Dedifferentiated amniotic fluid mesenchymal stem cell (primary cell): ENCODE results near the gene HCFC2.

Source experiments
- DNase-seq: peaks from one replicate; pipeline ENCODE4 v3.0.0-alpha.2; 2016; ENCODE audit errors: extremely low spot score

HCFC2 gene

DNA sequence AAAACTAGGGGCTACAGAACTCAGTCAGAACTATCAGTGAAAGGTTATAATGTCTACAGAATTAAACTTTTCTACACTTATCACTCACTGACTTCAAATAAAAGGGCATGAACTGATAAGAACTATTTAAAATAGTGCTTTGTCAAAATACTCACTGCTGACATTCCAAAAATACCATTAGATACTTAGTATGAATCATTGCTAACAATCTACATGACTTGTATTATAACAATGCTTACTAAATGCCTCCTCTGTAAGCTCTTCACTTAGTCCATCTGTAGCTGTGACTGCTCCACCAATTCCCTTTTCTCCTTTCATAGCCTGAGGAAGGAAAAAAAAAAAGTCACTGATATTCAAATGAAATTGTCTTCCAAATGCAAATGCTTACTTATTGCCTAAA lies 56.7 kb downstream of the HCFC2 start:
- DNase-seq, result peak; percentile 55

DNA sequence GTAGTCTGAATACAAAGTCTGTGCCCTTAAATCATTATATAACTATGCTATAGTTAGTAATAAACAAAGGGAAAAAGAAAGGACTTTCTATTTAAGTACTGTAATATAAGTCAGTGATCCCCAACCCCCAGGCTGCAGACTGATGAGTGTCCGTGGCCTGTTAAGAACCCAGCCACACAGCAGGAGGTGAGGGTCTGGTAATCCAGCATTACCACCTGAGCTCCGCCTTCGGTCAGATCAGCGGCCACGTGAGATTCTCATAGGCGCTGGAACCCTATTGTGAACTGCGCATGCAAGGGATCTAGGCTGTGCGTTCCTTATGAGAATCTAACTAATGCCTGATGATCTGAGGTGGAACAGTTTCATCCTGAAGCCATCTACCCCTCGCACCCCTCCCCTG lies 58.0 kb downstream of the HCFC2 start:
- DNase-seq, result no peak

GRCh38 chr12:104126548-104126947 lies 62.2 kb downstream of the HCFC2 start:
- DNase-seq, result no peak

- DNase-seq, result no peak
Measured at GRCh38 chr12:104130760-104131159, 66.4 kb downstream of the HCFC2 start.

DNA sequence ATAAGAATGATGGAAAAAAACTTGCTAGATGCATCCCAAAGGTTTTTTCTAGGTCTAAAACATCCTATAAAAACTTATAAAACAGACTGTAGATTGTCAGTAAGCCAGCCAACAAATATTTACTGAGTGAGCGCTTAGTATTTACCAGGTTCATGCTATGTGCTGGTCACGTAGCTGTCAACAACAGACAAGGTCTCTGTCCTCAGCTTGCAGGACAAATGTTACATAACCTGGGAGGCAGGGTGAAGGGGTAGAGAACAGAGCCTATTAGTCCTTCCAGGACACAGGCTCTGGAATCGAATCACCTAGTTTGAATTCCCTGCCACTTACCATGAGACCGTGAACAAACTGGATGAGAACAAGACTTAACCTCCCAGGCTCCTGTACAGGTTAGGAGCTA lies 67.3 kb downstream of the HCFC2 start:
- DNase-seq, result no peak

GRCh38 chr12:104132351-104132956 lies 68.1 kb downstream of the HCFC2 start:
- DNase-seq, result no peak

DNA sequence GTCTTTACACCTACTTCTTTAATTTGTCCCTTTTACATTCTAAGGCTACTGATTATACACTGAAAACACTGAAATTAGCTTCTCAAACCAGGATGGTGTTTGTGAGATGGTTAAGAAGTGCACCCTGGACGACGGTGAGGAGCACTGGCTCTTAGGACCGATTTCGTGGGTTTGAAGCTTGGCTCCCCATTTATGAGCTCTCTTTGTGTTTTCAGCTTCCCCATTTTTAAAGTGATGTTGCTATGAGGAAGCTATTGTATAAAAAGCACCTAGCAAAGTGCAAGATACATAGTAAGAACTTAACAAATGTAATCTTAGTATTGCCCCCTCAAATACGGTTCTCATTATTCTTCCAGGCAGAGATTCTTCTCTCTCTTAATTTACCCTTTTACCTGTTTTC lies 69.0 kb downstream of the HCFC2 start:
- no peak for DNase-seq

- no peak for DNase-seq
Measured at GRCh38 chr12:104133866-104134265, 69.5 kb downstream of the HCFC2 start.

DNA sequence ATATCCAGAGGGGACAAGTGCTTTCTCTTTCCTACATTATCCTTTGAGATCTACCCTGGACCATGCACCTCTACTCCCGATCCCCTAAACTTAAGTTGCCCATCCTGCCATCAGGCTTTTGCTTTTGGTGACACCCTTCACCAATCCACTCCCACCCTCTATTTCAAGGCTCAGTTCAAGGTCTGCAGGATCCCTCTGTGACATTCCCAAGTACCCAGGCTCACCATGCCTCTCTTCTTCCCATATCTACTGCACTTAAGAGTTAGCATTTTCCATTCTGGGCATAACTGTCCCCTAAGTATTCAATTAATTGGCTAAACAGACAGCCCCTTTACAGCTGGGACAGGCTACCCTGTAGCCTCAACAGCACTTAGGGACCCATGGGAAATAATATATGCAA lies 70.6 kb downstream of the HCFC2 start:
- DNase-seq, result no peak

DNA sequence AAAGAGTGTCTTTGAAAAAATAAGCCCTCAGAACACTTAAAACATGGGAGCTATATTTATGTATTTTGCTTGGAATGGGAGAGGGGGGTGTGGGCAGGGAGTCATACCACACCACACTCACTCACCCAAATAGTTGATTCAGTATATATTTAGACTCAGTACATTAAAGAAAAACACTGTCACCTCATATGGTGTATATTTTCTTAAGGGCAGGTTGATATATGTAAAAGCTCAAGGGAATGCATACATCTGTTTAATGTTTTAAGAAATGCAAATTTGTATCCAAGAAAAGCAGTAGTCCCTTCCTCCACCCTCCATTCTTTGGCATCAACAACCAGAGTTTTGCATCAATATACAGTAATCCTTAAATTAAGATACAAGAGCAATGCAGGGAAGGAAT lies 72.2 kb downstream of the HCFC2 start:
- DNase-seq, result no peak

- DNase-seq, result no peak
Measured at GRCh38 chr12:104137001-104137901, 72.9 kb downstream of the HCFC2 start.

DNA sequence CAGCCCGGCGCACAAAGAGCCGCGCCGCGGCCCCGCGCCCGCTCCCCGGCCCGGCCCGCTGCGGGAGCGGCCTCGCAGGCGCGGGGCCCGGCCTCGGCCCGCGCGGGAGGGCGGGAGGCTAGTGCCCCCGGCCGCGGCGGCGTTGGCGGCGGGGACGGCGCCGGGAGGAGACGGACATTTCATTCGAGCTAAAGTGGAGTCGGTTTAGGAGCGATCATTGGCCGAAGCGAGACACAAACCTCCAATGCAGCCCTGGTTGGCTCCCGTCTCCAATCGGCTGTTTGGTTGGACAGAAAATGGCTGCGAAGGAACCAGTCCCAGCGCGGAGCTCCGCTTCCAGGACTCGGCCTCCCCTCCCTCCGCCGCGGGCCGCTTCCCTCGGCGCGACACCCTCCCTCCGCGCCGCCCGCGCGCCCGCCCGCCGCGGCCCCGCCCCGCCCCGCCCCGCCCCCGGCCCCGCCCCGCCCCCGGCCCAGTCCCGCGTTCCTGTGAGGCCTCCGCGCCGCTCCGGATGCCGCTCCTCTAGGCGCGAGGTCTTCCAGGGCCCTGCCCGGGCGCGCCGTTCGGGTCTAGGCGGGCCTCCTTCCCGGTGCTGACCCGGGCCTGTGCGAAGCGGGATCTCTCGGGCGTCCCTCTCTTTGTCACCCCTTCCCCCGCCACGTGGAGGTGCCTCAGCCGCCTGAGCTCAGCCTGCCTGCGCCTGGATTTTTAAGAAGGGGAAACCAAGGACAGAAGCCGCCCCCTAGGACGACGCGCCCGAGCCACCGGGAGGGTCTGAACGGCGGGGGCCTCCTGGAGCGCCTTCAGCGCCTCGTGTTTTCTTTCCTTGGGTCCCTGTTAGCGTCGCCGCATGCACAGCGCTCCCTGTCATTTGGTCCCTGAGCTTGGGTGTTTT lies 73.8 kb downstream of the HCFC2 start, which contains the start of gene NFYB:
NFYB (minus strand) TSS at position 309 of the 895 bp plus-strand sequence. CDS start 2,757 bp downstream, outside the sequence.
- peak; percentile 98 for DNase-seq

DNA sequence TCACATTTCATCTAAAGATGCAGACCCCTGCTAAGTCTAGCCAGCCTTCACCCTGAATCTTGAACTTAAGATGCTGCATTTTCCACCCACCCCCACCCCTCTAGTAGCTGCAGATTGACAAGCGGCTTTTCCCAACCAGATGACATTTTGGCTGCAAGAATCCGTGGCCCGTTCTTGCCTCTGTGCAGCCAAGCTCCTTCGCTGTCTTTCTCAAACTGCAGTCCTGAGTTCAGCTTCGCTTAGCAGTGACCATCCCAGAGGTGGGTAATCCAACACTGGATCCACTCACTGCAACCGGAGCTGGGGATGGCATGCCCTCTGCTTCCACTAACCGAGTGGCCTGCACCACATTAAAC lies 74.4 kb downstream of the HCFC2 start:
- DNase-seq, result no peak

GRCh38 chr12:104142543-104142942 lies 78.2 kb downstream of the HCFC2 start:
- DNase-seq, result no peak

DNA sequence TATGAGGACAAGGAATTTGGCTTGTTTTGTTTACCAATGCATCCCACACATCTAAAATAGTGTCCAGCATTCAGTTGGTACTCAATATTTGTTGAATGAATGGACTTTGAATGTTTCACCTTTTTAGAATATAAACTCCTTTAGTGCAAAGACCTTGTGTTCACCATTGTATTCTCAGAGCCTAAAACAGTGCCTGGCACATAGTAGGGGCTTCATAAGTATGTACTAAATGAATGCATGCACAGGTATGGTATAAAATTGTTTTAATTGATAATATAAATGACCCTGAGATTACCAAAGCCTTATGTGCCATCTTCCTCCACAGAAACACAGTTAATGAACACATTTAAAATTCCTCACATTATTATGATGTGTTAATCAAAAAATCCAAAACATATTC lies 78.7 kb downstream of the HCFC2 start:
- no peak for DNase-seq

- no peak for DNase-seq
Measured at GRCh38 chr12:104143918-104144317, 79.6 kb downstream of the HCFC2 start.

DNA sequence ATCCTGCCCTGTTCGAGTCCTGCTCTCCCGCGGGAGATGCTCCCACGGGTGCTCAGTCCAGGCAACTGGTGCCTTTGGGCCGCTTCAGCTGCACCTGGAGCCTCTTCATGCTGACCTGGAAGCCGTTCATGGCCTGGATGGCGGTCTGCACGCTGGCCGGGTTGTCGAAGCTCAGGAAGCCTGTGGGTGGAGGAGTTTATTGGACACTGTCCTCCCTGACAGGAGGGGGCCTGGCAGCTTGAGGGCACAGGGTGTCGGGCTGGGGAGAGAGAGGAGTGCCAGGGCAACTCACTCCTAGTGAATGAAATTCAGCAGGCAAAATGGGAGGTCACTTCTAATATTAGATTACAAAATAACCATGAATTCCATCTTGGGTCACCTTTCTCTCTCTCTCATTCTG lies 83.0 kb downstream of the HCFC2 start:
- DNase-seq, result no peak

GRCh38 chr12:104150416-104150815 lies 86.1 kb downstream of the HCFC2 start:
- no peak for DNase-seq

- no peak for DNase-seq
Measured at GRCh38 chr12:104152685-104153241, 88.4 kb downstream of the HCFC2 start.

DNA sequence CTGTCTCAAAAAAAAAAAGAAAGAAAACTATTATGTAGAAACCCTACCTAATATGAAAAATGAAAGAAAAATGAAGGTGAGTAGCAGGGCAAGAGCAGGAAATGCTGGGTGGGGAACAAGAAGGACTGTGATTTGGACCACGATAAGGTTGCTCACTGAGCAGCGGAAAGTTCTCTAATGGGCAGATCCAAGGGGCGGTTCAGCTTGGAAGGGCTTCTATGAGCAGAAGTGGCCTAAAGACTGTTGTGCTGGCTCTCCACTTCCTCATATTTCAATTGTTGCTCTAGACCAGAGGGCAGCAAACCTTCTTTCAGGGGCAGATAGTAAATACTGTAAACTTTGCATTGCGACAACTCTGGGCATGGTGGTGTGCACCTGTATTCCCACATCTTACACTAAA lies 90.0 kb downstream of the HCFC2 start:
- DNase-seq, result no peak

- no peak for DNase-seq
Measured at GRCh38 chr12:104154806-104155205, 90.5 kb downstream of the HCFC2 start.
